HepG2 (cell line): ENCODE data around the gene CEACAM18. TPM values are rescaled to one million over a fixed set of nuclear protein-coding genes. Genes with fewer than 3 reads are reported as not detected.

Experiments
- ATAC-seq: fragments of 200-7000 bp; cut with Tn5 transposase; 3 replicates; pipeline ENCODE4 v1.9.1; 2020; ENCODE audit warnings: mild to moderate bottlenecking, moderate library complexity
- BruUV-seq: library from RNA; stranded (reverse); fragments of 400-500 nt; replicated peaks from 2 replicates; lab custom pipeline; 2021; lab: Mats Ljungman, UMichigan
- CTCF ChIA-PET: fragments of 300-600 bp; formaldehyde crosslinking; extraction: SDS; loops from one replicate; lab custom pipeline; 2021; ENCODE audit warnings: low total read pairs, inconsistent platforms, low intra/inter-chr PET ratio; lab: Yijun Ruan, JAX
- POLR2A ChIA-PET: fragments of 350-600 bp; sonication (Branson Sonifier 250); formaldehyde crosslinking; loops from one replicate; lab custom pipeline; 2020; ENCODE audit warnings: antibody characterized with exemption, inconsistent platforms; lab: Yijun Ruan, JAX
- DNase-seq: peaks from one replicate; pipeline ENCODE4 v3.0.0-alpha.2; 2015; ENCODE audit warnings: low spot score
- FAIRE-seq: peaks from 3 replicates; lab custom pipeline; 2011; peaks lifted over from hg19 to GRCh38; lab: Jason Lieb, UNC
- H2AFZ ChIP-seq: one replicate; pipeline ENCODE4 v1.6.1; 2011; ENCODE audit warnings: low read length, inconsistent platforms
- H3K27ac ChIP-seq: fragments of 300-600 bp; 3 replicates; pipeline ENCODE4 v1.8.0; 2011; ENCODE audit warnings: mixed run types, mild to moderate bottlenecking, mixed read lengths, low read length, inconsistent platforms; ENCODE audit not compliant: insufficient read depth; ENCODE audit errors: extremely low read length
- H3K27me3 ChIP-seq, 2 experiments: fragments of 200-600 bp in 1 of 2; 2 replicates in 1 of 2; 3 replicates in 1 of 2; pipeline versions ENCODE4 v1.6.0 to v1.8.0; 2011; ENCODE audit warnings: low read length in 2 of 2, mild to moderate bottlenecking in 2 of 2, moderate library complexity in 2 of 2, inconsistent platforms in 1 of 2; ENCODE audit not compliant: insufficient read depth in 2 of 2, control insufficient read depth in 1 of 2
- H3K36me3 ChIP-seq, 2 experiments: fragments of 200-600 bp in 1 of 2; replicated peaks in 1 of 2; 2 replicates in 1 of 2; 3 replicates in 1 of 2; pipeline versions ENCODE4 v1.5.1 to v1.8.0; 2011; ENCODE audit warnings: low read length in 2 of 2, inconsistent platforms in 1 of 2; ENCODE audit not compliant: insufficient read depth in 2 of 2, control insufficient read depth in 1 of 2
- H3K4me1 ChIP-seq: 2 replicates; pipeline ENCODE4 v1.5.1; 2012; ENCODE audit warnings: low read length, inconsistent platforms; ENCODE audit not compliant: insufficient read depth
- H3K4me2 ChIP-seq: 2 replicates; pipeline ENCODE4 v1.6.0; 2011; ENCODE audit warnings: low read depth, low read length, inconsistent platforms
- H3K4me3 ChIP-seq, 3 experiments: fragments of 200-600 bp in 1 of 3; sonication (generic), shearing (Covaris generic) in 1 of 3; replicated peaks in 1 of 3; 2 replicates each; pipeline ENCODE4 v1.5.1; 2011 to 2016; ENCODE audit warnings: low read length in 3 of 3, inconsistent platforms in 2 of 3, low read depth in 2 of 3, mild to moderate bottlenecking in 2 of 3, control low read depth in 1 of 3, mixed read lengths in 1 of 3; ENCODE audit not compliant: insufficient read depth in 1 of 3
- H3K79me2 ChIP-seq: one replicate; pipeline ENCODE4 v1.6.1; 2011; ENCODE audit warnings: low read length, inconsistent platforms; ENCODE audit not compliant: insufficient read depth
- H3K9ac ChIP-seq: 2 replicates; pipeline ENCODE4 v1.6.0; 2011; ENCODE audit warnings: mild to moderate bottlenecking, low read depth, low read length, inconsistent platforms; ENCODE audit not compliant: insufficient read depth
- H3K9me3 ChIP-seq: 2 replicates; pipeline ENCODE4 v1.5.1; 2012; ENCODE audit warnings: mild to moderate bottlenecking, low read length
- H4K20me1 ChIP-seq: 2 replicates; pipeline ENCODE4 v1.6.0; 2011; ENCODE audit warnings: inconsistent platforms, mild to moderate bottlenecking, low read length, moderate library complexity; ENCODE audit not compliant: insufficient read depth
- FLYWCH1 ChIP-seq: sonication (generic); formaldehyde crosslinking; IDR thresholded peaks from 2 replicates; pipeline ENCODE4 v1.8.1; 2023; ENCODE audit warnings: mild to moderate bottlenecking, missing genetic modification reagents
- FOXK1 ChIP-seq: sonication (generic); formaldehyde crosslinking; IDR thresholded peaks from 2 replicates; pipeline ENCODE4 v1.4.0; 2020; ENCODE audit warnings: low read depth, missing genetic modification reagents, borderline replicate concordance
- GABPB1 ChIP-seq: IDR thresholded peaks from 2 replicates; pipeline ENCODE4 v1.6.1; 2016; ENCODE audit warnings: mild to moderate bottlenecking, missing genetic modification reagents, moderate library complexity, missing compliant biosample characterization
- HNF4A ChIP-seq: sonication (generic); formaldehyde crosslinking; IDR thresholded peaks from 2 replicates; pipeline ENCODE4 v1.4.0; 2020; ENCODE audit warnings: missing genetic modification reagents
- NCOA2 ChIP-seq: sonication (generic); formaldehyde crosslinking; IDR thresholded peaks from 2 replicates; pipeline ENCODE4 v1.8.0; 2022; ENCODE audit warnings: inconsistent platforms
- NFE2L2 ChIP-seq: fragments of 150-350 bp; IDR thresholded peaks from 2 replicates; pipeline ENCODE4 v1.6.1; 2014; ENCODE audit warnings: low read length
- NR2C2 ChIP-seq: sonication (generic); formaldehyde crosslinking; IDR thresholded peaks from 2 replicates; pipeline ENCODE4 v1.4.0; 2020; ENCODE audit warnings: missing genetic modification reagents, mild to moderate bottlenecking, moderate library complexity, borderline replicate concordance
- NR2F1 ChIP-seq, 2 experiments: fragments of 450-650 bp in 1 of 2; formaldehyde crosslinking in 1 of 2; IDR thresholded peaks; 2 replicates each; pipeline versions ENCODE4 v1.5.0 to v1.6.1; 2016 to 2020; ENCODE audit warnings: mild to moderate bottlenecking in 1 of 2, missing compliant biosample characterization in 1 of 2, missing genetic modification reagents in 1 of 2, moderate library complexity in 1 of 2
- ONECUT2 ChIP-seq: sonication (generic); formaldehyde crosslinking; IDR thresholded peaks from 2 replicates; pipeline ENCODE4 v1.4.0; 2020; ENCODE audit warnings: missing genetic modification reagents
- PHF20 ChIP-seq: sonication (generic); formaldehyde crosslinking; IDR thresholded peaks from 2 replicates; pipeline ENCODE4 v1.5.0; 2020; ENCODE audit warnings: mild to moderate bottlenecking, missing genetic modification reagents
- ZNF484 ChIP-seq: sonication (generic); formaldehyde crosslinking; IDR thresholded peaks from 2 replicates; pipeline ENCODE4 v1.5.1; 2020; ENCODE audit warnings: mild to moderate bottlenecking, low read depth, missing genetic modification reagents, borderline replicate concordance
- ZNF572 ChIP-seq: sonication (generic); formaldehyde crosslinking; IDR thresholded peaks from 2 replicates; pipeline ENCODE4 v1.5.1; 2020; ENCODE audit warnings: mild to moderate bottlenecking, missing genetic modification reagents
- ZNF768 ChIP-seq: sonication (generic); formaldehyde crosslinking; IDR thresholded peaks from 2 replicates; pipeline ENCODE4 v1.4.0; 2020; ENCODE audit warnings: missing genetic modification reagents
- WGBS: methylation state at CpG from one replicate; pipeline ENCODE4 v1.1.6; 2017; ENCODE audit warnings: low lambda C conversion rate; 5-methylcytosine and 5-hydroxymethylcytosine counted together
- in situ Hi-C: cut with HindIII; loops from 2 replicates; pipeline ENCODE4 v1.10.0; 2017; ENCODE audit warnings: low pct_unique_long_range_greater_than_20kb; ENCODE audit not compliant: extremely low pct_ligation_motif_present
- intact Hi-C: fragments of 100-400 bp; cut with micrococcal nuclease; formaldehyde crosslinking; loops from one replicate; pipeline ENCODE4 v1.10.0; 2022; ENCODE audit not compliant: unreplicated experiment
- polyA plus RNA-seq, 8 experiments: library from polyadenylated mRNA; depleted of rRNA in 3 of 8; stranded (reverse) in 7 of 8; unstranded in 1 of 8; fragments of >200 nt; fragmentation: Illumina TruSeq in 4 of 8; extraction: Trizol in 4 of 8; gene quantifications; 2 replicates each; pipeline versions ENCODE4 v1.2.1 to v1.2.3, GENCODE V29; 2011 to 2016; ENCODE audit warnings: low read depth in 4 of 8, missing spikeins in 1 of 8, mixed read lengths in 1 of 8; ENCODE audit not compliant: insufficient read depth in 1 of 8
- total RNA-seq, 5 experiments: library from RNA; depleted of rRNA; stranded (reverse); fragments of >200 nt; fragmentation: Illumina TruSeq; extraction: Trizol; gene quantifications; 2 replicates each; pipeline ENCODE4 v1.2.3, GENCODE V29; 2016; ENCODE audit warnings: low read depth in 1 of 5
- TF ChIP-seq, protein P1 (sequence below), 2 experiments: fragments of 450-650 bp in 1 of 2; sonication (generic) in 1 of 2; formaldehyde crosslinking in 1 of 2; IDR thresholded peaks; 2 replicates each; pipeline versions ENCODE4 v1.6.1 to v1.8.0; 2016 to 2022; ENCODE audit warnings: antibody characterized with exemption in 1 of 2, mild to moderate bottlenecking in 1 of 2, missing genetic modification reagents in 1 of 2

The CEACAM18 gene
- total and polyA plus RNA-seq, 2 of the 13 experiments (the other 11 are each of a cell fraction or from before 2014, with no cell fraction given): not detected

GRCh38 chr19:51460164-51460992 lies 18.0 kb upstream of the CEACAM18 start (continued):
- TF ChIP-seq FOXK1 (CRISPR knock-in tag): peak; percentile 23; the same call in 1 of the 2 replicates
- TF ChIP-seq NR2C2 (CRISPR knock-in tag): peak; percentile 99
- TF ChIP-seq NR2F1 (CRISPR knock-in tag; IDR thresholded peaks at IDR 0.05): no peak
- TF ChIP-seq ZNF484 (CRISPR knock-in tag): no peak
- no peak for TF ChIP-seq ZNF572
- TF ChIP-seq PHF20 (CRISPR knock-in tag): peak; percentile 55
- TF ChIP-seq HNF4A: peak; percentile 42; the same call in 1 of the 2 replicates
- TF ChIP-seq GABPB1: peak; percentile 95

DNA sequence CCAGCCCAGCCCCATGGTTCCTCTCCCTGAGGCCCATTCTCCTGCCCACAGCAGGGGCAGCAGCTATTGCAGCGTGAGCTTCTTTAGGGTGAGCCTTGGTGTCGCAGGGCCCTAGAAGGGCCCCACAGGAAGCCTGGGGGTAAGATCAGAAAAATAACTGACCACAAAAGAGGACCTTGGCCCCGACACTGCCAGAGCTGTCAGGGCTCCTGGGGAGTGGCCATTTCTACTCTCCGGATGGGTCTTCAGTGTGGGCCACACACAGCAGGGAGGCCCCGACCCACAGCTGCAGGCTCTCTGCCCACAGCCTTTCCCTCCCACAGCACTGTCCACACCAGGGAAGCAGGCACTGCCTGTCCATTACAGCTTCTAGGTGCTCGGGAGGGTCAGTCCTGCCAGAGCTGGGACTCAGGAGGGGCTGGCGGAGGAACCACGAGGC lies 16.6 kb upstream of the CEACAM18 start:
- H3K36me3 ChIP-seq: no peaks in the 10 kb centered on the region
- CTCF ChIA-PET: no interaction called here
- no peak for DNase-seq
- no peaks in the 10 kb centered on the region for H3K9me3 ChIP-seq
- BruUV-seq: no TSS peak
- 19% methylated on average over 3 of the region's 8 CpGs for WGBS
- ATAC-seq: peak; percentile 34; the same call in 2 of the 3 replicates
- no peak overlapping the region for H3K27ac ChIP-seq
- no peak for FAIRE-seq
- H3K79me2 ChIP-seq: no peaks in the 10 kb centered on the region
- H4K20me1 ChIP-seq: no peaks in the 10 kb centered on the region
- H3K4me1 ChIP-seq: peaks cover 18% of the 10 kb centered on the region; the same call in 1 of the 2 replicates
- no peak overlapping the region for H2AFZ ChIP-seq
- no peak overlapping the region for H3K9ac ChIP-seq
- H3K4me2 ChIP-seq: peak overlapping the region; percentile 24; the same call in 1 of the 2 replicates
- in situ Hi-C loops (no loop called here), intact Hi-C loops (no loop called here)
- peaks cover 8 to 42% of the 10 kb centered on the region in 2 experiments; a peak in 4 of 5 replicates for H3K27me3 ChIP-seq
- no peak overlapping the region for H3K4me3 ChIP-seq
- POLR2A ChIA-PET: no interaction called here
- TF ChIP-seq NCOA2 (CRISPR knock-in tag) (no peak), FLYWCH1 (CRISPR knock-in tag) (no peak), NFE2L2 (no peak), ONECUT2 (CRISPR knock-in tag) (no peak), ZNF768 (no peak)
- TF ChIP-seq, protein P1, sequence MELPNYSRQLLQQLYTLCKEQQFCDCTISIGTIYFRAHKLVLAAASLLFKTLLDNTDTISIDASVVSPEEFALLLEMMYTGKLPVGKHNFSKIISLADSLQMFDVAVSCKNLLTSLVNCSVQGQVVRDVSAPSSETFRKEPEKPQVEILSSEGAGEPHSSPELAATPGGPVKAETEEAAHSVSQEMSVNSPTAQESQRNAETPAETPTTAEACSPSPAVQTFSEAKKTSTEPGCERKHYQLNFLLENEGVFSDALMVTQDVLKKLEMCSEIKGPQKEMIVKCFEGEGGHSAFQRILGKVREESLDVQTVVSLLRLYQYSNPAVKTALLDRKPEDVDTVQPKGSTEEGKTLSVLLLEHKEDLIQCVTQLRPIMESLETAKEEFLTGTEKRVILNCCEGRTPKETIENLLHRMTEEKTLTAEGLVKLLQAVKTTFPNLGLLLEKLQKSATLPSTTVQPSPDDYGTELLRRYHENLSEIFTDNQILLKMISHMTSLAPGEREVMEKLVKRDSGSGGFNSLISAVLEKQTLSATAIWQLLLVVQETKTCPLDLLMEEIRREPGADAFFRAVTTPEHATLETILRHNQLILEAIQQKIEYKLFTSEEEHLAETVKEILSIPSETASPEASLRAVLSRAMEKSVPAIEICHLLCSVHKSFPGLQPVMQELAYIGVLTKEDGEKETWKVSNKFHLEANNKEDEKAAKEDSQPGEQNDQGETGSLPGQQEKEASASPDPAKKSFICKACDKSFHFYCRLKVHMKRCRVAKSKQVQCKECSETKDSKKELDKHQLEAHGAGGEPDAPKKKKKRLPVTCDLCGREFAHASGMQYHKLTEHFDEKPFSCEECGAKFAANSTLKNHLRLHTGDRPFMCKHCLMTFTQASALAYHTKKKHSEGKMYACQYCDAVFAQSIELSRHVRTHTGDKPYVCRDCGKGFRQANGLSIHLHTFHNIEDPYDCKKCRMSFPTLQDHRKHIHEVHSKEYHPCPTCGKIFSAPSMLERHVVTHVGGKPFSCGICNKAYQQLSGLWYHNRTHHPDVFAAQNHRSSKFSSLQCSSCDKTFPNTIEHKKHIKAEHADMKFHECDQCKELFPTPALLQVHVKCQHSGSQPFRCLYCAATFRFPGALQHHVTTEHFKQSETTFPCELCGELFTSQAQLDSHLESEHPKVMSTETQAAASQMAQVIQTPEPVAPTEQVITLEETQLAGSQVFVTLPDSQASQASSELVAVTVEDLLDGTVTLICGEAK (IDR thresholded peaks at IDR 0.05): no peak
- TF ChIP-seq, protein P1 (CRISPR knock-in tag; IDR thresholded peaks at IDR 0.05): no peak
